ENCODE measurements around the gene ZSCAN31.

Gene ZSCAN31

DNA sequence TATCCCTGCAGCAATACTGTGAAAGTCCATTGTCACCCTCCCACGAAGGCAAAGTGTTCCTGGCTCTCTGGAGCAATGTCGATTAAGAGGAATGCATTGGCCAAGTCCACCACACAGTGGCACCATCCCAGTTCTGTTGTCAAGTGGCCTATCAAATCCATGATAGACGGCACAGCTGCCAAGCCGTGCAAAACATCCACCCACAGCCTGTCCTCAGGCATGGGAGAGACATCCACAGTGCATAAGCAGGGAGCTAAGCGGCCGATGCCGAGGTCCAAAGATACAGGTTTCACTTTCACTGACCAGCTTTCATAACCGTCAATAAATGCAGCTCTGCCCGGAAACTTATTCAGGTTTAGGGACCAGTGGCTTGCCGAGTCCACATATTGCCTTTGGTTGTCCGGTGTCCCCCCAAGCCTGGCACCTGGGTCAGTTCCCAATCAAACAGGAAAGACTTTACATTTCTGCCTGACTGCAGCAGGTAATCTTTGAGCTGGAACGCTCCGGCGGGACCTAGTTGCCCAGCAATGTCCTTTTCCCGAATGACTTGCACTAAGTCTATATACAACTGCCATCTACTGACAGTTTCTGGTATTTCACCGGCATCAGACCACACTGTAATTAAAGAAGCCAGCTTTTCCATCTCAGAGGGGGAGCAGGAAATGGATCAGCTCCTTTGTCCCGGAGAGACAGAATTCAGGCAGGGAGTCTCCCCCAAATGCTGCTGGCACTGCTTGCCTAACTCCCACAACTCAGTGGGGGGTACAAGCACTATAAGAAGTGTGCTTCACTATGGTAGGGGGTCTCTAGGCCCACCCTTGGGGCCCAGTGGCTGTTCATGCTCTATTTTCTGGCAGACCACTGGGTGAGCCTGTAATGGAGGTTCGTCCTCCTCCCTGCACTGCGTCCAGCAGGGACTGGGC, 20.1 kb upstream of the ZSCAN31 start:
- peak overlapping the region; percentile 88 to 96 (median 93) for H3K4me3 Mint-ChIP-seq

DNA sequence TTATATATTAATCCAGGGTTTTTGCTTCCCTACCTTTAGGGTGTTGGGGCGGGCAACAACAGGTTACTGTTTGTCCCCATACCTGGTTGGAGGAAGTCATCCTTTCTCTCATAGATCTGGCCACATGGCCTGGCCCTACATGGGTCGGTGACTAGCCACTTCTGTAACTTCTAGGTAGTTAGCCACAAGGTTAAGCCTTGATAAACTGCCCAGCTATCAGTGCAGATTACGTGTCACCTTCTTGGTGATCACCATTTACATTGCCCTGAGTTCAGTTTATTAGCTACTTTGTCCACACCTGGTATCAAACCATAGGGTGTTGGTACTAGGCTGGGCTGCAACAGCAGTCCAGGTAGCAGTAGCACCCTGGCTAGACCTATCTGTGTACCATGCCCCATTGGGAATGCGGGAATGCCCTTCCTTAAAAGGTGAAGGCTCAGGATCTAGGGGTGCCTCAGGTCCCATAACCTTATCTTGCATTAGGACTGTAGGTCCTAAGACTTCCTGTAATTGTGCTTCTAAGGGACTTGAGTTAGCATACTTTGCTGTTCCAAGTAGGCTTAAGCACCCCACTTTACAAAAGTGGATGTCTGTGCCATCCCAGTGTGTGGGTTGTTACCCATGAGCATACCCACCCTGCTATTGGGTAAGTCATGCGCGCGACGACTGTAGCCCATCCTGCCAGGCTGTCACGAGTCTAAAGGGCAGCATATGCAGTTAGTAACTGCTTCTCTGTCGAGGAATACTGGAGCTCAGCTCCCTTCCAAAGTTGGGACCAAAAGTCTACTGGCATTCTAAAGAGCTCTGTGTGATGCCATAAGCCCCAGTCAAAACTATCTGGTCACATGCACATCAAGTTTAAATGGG, 19.0 kb upstream of the ZSCAN31 start:
- Mint-ChIP-seq H3K36me3 (ENCODE audit: low read depth) (peaks cover 20% of the 10 kb centered on the region), H3K4me1 (peaks cover 49% of the 10 kb centered on the region), H3K27ac (peak overlapping the region; percentile 89 to 95 (median 90))

More for the DNA sequence above, 20.1 kb upstream of the ZSCAN31 start:
- no peaks in the 10 kb centered on the region for H3K9me3 Mint-ChIP-seq
- H3K27ac Mint-ChIP-seq: peak overlapping the region; percentile 89 to 95 (median 90)
- H3K4me1 Mint-ChIP-seq: peaks cover 39% of the 10 kb centered on the region
- no peaks in the 10 kb centered on the region for H3K27me3 Mint-ChIP-seq (ENCODE audit: low read depth)
- TF ChIP-seq, protein P1, sequence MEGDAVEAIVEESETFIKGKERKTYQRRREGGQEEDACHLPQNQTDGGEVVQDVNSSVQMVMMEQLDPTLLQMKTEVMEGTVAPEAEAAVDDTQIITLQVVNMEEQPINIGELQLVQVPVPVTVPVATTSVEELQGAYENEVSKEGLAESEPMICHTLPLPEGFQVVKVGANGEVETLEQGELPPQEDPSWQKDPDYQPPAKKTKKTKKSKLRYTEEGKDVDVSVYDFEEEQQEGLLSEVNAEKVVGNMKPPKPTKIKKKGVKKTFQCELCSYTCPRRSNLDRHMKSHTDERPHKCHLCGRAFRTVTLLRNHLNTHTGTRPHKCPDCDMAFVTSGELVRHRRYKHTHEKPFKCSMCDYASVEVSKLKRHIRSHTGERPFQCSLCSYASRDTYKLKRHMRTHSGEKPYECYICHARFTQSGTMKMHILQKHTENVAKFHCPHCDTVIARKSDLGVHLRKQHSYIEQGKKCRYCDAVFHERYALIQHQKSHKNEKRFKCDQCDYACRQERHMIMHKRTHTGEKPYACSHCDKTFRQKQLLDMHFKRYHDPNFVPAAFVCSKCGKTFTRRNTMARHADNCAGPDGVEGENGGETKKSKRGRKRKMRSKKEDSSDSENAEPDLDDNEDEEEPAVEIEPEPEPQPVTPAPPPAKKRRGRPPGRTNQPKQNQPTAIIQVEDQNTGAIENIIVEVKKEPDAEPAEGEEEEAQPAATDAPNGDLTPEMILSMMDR (IDR thresholded peaks at IDR 0.05; ENCODE audit: unreplicated experiment in 3 of 3): peak; percentile 75 to 87 (median 77)
- H3K36me3 Mint-ChIP-seq (ENCODE audit: low read depth): peaks cover 20% of the 10 kb centered on the region

DNA sequence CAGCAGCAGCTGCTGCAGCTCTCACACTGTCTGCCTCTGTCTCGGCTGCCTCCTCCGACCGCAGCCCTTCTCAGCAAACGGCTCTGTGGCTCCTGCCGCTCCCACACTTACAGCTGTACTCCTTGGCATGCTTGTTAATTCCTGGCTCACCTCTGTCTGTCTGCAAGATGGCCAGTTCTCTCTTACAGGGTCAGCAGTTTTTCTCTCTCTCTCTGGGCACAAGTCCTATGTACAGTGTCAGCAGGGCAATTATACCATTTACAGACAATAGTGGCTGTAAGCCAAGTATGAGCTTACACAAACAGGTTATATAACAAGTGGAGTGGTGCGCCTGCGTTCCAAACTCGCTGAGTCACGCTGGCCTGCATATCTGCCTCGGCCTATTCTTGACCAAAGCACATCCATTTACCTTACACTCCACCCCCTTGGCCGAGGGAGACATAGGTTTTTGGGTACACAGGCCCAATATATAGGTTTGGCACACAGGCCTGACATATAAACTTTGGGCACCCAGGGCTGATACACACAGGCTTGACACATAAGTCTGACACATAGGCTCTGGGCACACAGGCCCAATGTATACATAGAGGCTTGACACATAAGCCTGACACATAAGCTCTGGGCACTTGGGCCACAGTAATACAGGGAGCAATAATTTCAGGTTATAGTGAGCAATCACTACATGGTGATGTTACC, 18.2 kb upstream of the ZSCAN31 start:
- H3K36me3 Mint-ChIP-seq (ENCODE audit: low read depth): peaks cover 15% of the 10 kb centered on the region
- peak overlapping the region; percentile 59 to 98 (median 81) for H3K4me3 Mint-ChIP-seq
- H3K27me3 Mint-ChIP-seq (ENCODE audit: low read depth): no peaks in the 10 kb centered on the region
- TF ChIP-seq, protein P1 (IDR thresholded peaks at IDR 0.05; ENCODE audit: unreplicated experiment in 3 of 3): no peak
- H3K4me1 Mint-ChIP-seq: peaks cover 55% of the 10 kb centered on the region
- H3K27ac Mint-ChIP-seq: peak overlapping the region; percentile 84 to 93 (median 92)
- H3K9me3 Mint-ChIP-seq: no peaks in the 10 kb centered on the region

More for the DNA sequence above, 19.0 kb upstream of the ZSCAN31 start:
- Mint-ChIP-seq H3K9me3 (no peaks in the 10 kb centered on the region), H3K27me3 (ENCODE audit: low read depth) (no peaks in the 10 kb centered on the region), H3K4me3 (peak overlapping the region; percentile 88 to 96 (median 93))
- TF ChIP-seq, protein P1 (IDR thresholded peaks at IDR 0.05; ENCODE audit: unreplicated experiment in 3 of 3): no peak

DNA sequence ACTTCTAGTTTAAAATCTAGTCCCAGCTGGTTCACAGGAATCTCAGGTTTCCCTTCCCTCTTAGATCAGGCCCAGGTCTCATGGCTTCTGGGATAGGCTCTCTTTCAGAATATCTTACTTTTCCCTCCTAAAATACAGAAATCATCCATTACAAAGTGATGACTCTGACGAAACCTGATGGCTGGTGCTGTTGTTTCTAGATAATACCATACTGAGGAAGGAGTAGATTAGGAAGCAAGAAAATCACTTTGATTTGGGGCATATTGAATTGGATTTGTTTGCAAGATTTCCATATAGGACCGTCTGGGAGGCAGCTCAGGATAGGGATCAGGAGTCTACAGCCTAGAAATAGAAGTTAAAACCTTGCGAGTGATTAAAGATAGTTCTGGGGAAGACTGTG, 17.4 kb upstream of the ZSCAN31 start:
- H3K4me3 Mint-ChIP-seq: peak overlapping the region; percentile 81 to 98 (median 98)
- H3K4me1 Mint-ChIP-seq: peaks cover 55% of the 10 kb centered on the region
- no peaks in the 10 kb centered on the region for H3K9me3 Mint-ChIP-seq
- no peaks in the 10 kb centered on the region for H3K27me3 Mint-ChIP-seq (ENCODE audit: low read depth)
- TF ChIP-seq, protein P1 (IDR thresholded peaks at IDR 0.05; ENCODE audit: unreplicated experiment in 3 of 3): no peak
- peak overlapping the region; percentile 84 to 93 (median 92) for H3K27ac Mint-ChIP-seq
- H3K36me3 Mint-ChIP-seq (ENCODE audit: low read depth): peaks cover 15% of the 10 kb centered on the region

DNA sequence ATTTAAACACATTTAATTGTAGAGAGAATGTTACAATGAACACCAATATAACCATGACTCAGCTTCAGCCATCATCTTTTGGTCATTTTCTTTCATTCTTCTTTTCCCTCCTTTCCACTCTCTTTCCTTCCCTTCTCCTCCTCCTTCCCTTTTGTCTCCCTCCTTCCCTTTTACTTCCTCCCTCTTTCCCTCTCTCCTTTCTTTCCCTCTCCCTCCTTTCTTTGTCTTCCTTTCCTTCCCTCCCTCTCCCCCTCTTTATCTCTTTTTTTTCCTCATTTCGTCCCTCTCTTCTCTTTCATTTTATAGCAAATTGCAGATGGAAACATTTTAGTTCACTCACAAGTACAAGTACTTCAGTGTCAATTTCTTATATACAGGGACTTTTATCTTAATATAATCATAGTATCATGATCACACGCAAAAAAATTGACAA, 15.6 kb upstream of the ZSCAN31 start:
- Mint-ChIP-seq H3K36me3 (ENCODE audit: low read depth) (peaks cover 15% of the 10 kb centered on the region), H3K9me3 (no peaks in the 10 kb centered on the region), H3K27ac (peak overlapping the region in 2 of 3 experiments; percentile 23 to 37), H3K4me1 (peaks cover 55% of the 10 kb centered on the region), H3K4me3 (peak overlapping the region; percentile 98 to 99 (median 98)), H3K27me3 (ENCODE audit: low read depth) (peaks cover 6% of the 10 kb centered on the region)
- TF ChIP-seq, protein P1 (IDR thresholded peaks at IDR 0.05; ENCODE audit: unreplicated experiment in 3 of 3): no peak

All from nephron (organoid).